GM21367 (cell line): ENCODE results near the gene FXYD7.

ENCODE experiments used
- ATAC-seq: cut with Tn5 transposase; IDR thresholded peaks from one replicate; pipeline ENCODE4 v1.9.1; 2021; ENCODE audit not compliant: unreplicated experiment

The FXYD7 gene

GRCh38 chr19:35109395-35110112 lies 33.5 kb upstream of the FXYD7 start:
- ATAC-seq, result no peak

DNA sequence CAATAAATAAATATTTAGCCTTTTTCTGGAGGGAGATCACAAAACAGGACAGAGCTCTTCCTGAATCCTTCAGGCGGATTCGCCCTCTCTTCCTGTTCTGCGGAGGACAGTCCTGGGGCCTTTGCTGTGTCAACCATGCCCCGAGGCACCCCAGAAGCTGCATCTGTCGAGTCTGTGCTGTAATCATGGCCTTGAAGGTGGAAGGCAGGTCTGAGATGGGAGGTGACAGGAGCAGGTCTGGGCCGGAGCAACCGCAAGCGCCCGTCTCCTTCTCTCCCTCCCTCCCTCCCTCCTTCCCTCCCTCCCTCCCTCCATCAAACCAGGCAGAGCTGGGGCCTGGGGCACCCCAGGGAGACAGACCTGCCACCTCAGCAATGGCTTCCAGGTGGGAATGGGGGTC lies 32.1 kb upstream of the FXYD7 start:
- no peak for ATAC-seq

DNA sequence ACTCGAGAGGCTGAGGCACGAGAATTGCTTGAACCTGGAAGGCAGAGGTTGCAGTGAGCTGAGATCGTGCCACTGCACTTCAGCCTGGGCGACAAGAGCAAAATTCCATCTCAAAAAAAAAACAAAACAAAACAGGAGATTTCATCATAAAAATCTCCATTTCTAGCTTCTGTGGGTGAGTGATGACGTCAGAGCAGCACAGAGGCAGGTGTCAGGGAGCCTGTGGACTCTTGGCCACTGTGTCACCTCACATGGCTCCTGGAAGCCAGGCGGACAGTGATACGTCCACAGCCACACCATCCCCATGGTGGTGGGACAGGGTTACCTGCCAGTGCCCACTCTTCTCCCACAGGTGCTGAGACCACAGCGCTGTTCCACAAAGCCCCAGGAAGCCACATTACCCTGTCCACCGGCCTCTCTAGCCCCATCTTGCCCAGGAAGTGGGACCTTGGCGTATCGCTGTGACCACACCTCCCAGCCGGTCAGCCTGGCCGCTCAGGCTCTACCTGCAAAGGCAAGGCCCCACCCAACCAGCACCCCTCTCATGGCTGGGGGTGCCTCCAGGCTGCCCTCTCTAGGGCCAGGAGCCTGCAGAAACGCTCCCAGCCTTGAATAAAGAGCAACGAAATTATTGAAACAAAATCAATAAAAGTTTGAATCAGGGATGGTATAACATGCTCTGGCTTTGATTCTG lies 29.9 kb upstream of the FXYD7 start:
- no peak for ATAC-seq

DNA sequence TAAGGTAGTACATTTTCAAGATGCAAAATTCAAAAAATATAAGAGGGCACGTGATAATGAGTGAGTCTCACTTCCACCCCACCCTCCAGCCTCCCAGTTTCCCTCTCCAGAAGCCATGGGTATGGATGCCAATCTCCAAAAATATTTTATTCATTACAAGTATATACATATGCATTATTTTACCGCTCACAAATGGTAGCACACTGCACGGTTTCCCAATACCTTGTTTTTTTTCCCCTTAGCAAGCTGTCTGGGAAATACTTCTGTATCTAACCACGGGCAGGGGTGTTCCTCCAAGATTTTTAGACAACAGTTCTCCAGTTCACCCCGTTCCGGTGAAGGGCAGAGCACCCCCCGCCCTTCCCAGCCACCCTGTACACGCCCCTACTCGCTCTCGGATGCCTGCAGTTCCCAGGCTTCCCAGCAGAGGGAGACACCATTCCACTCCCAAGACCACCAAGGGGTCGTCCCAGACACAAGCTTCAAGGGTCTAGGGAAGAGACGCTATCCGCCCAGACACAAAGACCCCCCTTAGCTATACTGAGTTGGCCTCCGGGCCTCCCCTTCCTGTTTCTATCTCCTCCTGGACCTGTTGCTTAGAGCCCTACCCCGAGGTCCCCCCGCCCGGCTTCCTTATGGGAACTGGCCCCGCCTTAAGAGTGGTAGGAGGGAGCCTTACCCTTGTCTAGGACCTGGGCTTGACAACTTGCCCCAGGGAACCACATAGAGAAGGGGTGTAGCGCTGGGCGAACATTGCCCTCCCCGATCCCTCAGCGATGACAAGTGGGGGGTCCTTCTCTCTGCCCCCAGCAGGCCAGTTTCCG lies 28.5 kb upstream of the FXYD7 start:
- ATAC-seq, result no peak

DNA sequence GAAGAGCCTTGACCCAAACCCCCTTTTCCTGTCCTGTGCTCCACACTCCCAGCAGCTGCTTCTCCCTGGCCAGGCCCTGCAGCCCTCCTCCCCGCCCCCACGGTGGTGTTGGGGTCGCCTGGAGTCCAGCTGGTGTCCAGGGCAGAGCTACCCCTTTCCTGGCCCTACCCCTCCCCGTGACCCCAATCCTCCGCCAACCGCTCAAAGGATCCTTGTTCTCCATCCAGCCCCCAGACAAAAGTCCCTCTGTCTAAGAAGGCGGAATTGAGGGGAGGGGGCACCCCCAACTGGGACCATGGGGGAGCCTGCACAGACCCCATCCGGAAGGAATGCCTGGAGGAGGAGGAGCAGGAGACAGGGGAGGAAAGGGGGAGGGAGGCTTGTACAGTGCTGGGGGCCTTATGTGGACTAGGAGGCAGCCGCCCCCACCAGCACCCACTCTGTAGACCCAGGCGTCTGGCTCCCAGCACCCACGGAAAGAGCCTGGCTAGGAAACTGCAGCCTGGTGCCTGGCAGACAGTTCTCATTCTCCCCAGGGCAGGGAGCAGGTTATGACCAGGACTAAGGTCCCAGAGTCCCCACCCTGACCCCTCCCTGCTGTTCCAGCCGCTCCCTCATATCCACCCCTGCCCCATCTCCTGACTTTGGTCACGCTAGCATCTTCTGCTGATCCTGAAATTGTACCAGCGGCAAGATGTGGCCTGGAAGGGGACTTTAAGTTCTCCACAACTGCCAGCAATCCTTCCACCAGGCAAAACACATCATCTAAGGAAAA lies 27.7 kb upstream of the FXYD7 start, which contains the start of gene FXYD3:
TSS of gene FXYD3 (plus strand) at position 647 of the 775 bp plus-strand sequence. CDS start 3,554 bp downstream, outside the sequence.
- ATAC-seq, result no peak

GRCh38 chr19:35116072-35116801 lies 26.8 kb upstream of the FXYD7 start:
- no peak for ATAC-seq

- ATAC-seq, result no peak
Observed at GRCh38 chr19:35117116-35117515, 25.9 kb upstream of the FXYD7 start.

- no peak for ATAC-seq
Observed at GRCh38 chr19:35117799-35118198, 25.3 kb upstream of the FXYD7 start.

GRCh38 chr19:35118268-35119020 lies 24.6 kb upstream of the FXYD7 start:
- no peak for ATAC-seq

- ATAC-seq, result no peak
Observed at GRCh38 chr19:35119091-35119490, 24.0 kb upstream of the FXYD7 start.

GRCh38 chr19:35119578-35120155 lies 23.4 kb upstream of the FXYD7 start:
- ATAC-seq, result no peak

DNA sequence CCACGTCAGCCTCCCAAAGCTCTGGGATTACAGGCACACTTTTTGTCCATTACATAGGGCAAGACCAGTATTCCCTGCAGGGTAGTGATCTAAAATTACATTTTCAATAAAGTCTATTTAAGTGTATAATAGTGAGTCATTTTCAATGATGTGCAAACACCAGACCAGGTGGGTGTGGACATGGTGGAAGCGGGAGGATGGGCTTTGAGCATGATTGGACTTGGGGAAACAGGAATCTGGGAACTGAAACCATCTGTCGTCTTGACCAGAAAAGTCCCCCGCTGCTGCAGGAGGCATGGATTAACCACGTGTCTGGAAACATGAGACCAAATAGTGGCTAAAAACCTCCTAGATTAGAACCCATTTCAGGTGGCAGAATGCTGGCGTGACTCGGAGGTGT lies 22.6 kb upstream of the FXYD7 start:
- no peak for ATAC-seq

DNA sequence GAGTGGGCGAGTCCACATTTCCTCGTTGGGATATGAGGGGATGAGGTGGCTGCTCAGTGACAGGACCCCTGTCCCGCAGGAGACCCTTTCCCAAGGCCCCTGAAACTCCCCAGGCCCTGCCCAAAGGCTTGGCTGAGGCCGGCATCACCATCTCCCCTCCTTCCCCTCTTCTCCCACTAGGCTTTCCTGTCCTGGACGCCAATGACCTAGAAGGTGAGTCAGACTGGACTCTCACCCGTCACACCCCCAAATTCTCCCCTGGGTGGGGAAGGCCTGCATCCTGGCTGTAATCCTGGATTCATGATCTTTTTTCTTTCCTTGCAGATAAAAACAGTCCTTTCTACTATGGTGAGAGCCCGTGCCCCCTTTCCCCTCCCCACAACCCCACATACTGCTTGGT lies 22.2 kb upstream of the FXYD7 start:
- ATAC-seq, result no peak

GRCh38 chr19:35122687-35123551 lies 20.1 kb upstream of the FXYD7 start:
- ATAC-seq, result no peak

DNA sequence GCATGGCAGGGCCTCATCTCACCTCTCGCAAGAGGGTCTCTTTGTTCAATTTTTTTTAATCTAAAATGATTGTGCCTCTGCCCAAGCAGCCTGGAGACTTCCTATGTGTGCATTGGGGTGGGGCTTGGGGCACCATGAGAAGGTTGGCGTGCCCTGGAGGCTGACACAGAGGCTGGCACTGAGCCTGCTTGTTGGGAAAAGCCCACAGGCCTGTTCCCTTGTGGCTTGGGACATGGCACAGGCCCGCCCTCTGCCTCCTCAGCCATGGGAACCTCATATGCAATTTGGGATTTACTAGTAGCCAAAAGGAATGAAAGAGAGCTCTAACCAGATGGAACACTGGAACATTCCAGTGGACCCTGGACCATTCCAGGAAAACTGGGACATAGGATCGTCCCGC lies 19.5 kb upstream of the FXYD7 start:
- ATAC-seq, result no peak

DNA sequence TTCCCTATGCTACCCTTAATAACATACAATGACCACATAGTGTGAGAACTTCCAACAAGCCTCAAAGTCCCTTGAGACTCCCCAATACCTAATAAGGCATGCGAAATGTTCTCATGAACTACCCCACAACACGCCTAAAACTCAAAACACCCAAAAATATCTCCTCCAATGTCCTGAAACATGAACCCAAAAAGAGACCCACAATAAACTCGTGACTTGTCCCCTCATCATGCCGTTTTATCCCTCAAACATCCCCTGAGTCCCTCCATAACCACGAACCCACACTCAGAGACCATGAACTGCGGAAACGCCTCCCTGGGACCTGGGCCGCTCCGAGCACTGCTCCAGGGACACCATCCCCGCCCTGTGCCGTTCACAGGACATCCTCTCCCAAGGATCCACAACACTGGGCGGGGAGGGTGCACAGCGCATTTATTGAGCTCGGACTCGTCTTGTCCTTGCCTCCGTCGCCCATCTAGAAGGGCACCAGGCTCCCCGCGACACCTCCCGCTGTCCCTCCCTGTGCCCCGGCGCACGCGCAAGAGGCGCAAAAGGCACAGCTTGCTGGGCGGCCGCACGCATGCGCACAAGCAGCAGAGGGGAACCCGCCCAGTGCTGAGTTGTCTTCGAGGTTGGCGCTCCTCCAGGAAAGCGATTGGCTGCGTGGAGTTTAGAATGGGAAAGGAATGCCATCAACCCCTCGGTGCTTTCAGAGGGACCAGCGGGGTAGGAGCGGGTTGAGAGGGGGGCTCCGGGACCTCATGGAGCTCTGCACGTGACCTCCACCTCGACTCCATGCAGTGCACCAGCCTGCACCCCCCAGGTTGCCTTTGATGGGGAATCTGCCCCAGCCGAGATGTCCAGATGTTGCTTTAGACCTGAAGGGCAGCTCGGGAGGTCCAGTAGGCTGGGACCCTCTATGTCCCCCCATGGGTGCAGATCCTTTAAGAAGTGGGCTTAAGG lies 18.7 kb upstream of the FXYD7 start:
- ATAC-seq, result no peak

GRCh38 chr19:35125270-35125717 lies 17.8 kb upstream of the FXYD7 start:
- ATAC-seq, result no peak
